ENCODE data around the gene ADAMTS13. TPM values are rescaled to one million over a fixed set of nuclear protein-coding genes. Genes with fewer than 3 reads are reported as not detected.

The ADAMTS13 gene
- total and polyA plus RNA-seq, 9 of the 15 experiments (the other 6 are each of a cell fraction or from before 2014, with no cell fraction given), result 0.03 to 0.20 (median 0.04) TPM; not detected in 4

GRCh38 chr9:133505901-133506652, 83.9 kb downstream of the ADAMTS13 start (continued):
- TF ChIP-seq NR2C1 (IDR thresholded peaks at IDR 0.05), result no peak
- TF ChIP-seq NR2C1 (tag; IDR thresholded peaks at IDR 0.05), result no peak
- TF ChIP-seq BRCA1 (IDR thresholded peaks at IDR 0.05), result no peak
- TF ChIP-seq BRCA1 (CRISPR knock-in tag; IDR thresholded peaks at IDR 0.05), result no peak
- TF ChIP-seq E4F1 (CRISPR knock-in tag; IDR thresholded peaks at IDR 0.05; ENCODE audit: borderline replicate concordance), result no peak
- no peak for TF ChIP-seq ZNF280B (CRISPR knock-in tag; IDR thresholded peaks at IDR 0.05)
- no peak for TF ChIP-seq RBM17 (IDR thresholded peaks at IDR 0.05; ENCODE audit: borderline replicate concordance, low read depth, low read length)
- TF ChIP-seq PTRF (tag; IDR thresholded peaks at IDR 0.05), result no peak
- peak; percentile 87 for TF ChIP-seq ZFX (CRISPR knock-in tag; IDR thresholded peaks at IDR 0.05)
- no peak; the same call in 1 of the 2 replicates for TF ChIP-seq MYC (IDR thresholded peaks at IDR 0.05; ENCODE audit: low read depth, low read length)
- TF ChIP-seq MYC (CRISPR knock-in tag; IDR thresholded peaks at IDR 0.05; ENCODE audit: borderline replicate concordance, low read depth), result no peak
- no peak for TF ChIP-seq RAD21 (CRISPR knock-in tag; conservative IDR thresholded peaks at IDR 0.05 in 1 of 2, IDR thresholded peaks at IDR 0.05 in 1 of 2)
- TF ChIP-seq ZNF175 (CRISPR knock-in tag; IDR thresholded peaks at IDR 0.05; ENCODE audit: low read depth), result 0 out of 2 replicates have a peak, but pooled peaks have one; percentile 29
- peak; percentile 19; the same call in 1 of the 2 replicates for TF ChIP-seq SPI1 (IDR thresholded peaks at IDR 0.05; ENCODE audit: borderline replicate concordance, low read depth, low read length)
- no peak for TF ChIP-seq XRCC4 (IDR thresholded peaks at IDR 0.05; ENCODE audit: extremely low read depth, insufficient read depth, insufficient read length)
- no peak for TF ChIP-seq MED1 (CRISPR knock-in tag; IDR thresholded peaks at IDR 0.05; ENCODE audit: borderline replicate concordance)
- TF ChIP-seq ZNF77 (CRISPR knock-in tag; IDR thresholded peaks at IDR 0.05), result no peak
- TF ChIP-seq TFE3 (CRISPR knock-in tag; IDR thresholded peaks at IDR 0.05), result no peak
- TF ChIP-seq ZNF699 (CRISPR knock-in tag; IDR thresholded peaks at IDR 0.05; ENCODE audit: insufficient replicate concordance), result no peak
- no peak for TF ChIP-seq SRF (CRISPR knock-in tag; IDR thresholded peaks at IDR 0.05)
- no peak for TF ChIP-seq SP1 (CRISPR knock-in tag; IDR thresholded peaks at IDR 0.05)
- no peak for TF ChIP-seq POLR2AphosphoS2 (IDR thresholded peaks at IDR 0.05; ENCODE audit: low read length)
- TF ChIP-seq NFIX (CRISPR knock-in tag; IDR thresholded peaks at IDR 0.05; ENCODE audit: low read depth), result no peak
